SK-N-SH (cell line): ENCODE data around the gene MAPK14. TPM values are rescaled to one million over a fixed set of nuclear protein-coding genes. Genes with fewer than 3 reads are reported as not detected.

Experiments used
- CTCF ChIA-PET: fragments of 300-600, 350-600 bp; formaldehyde crosslinking; extraction: SDS; loops from one replicate; lab custom pipeline; 2021; lab: Yijun Ruan, JAX
- POLR2A ChIA-PET: fragments of 350-600 bp; sonication (Branson Sonifier 250); formaldehyde crosslinking; extraction: SDS; loops from one replicate; lab custom pipeline; 2020; ENCODE audit warnings: antibody characterized with exemption, inconsistent platforms; lab: Yijun Ruan, JAX
- DNase-seq: peaks from one replicate; pipeline ENCODE4 v3.0.0; 2012
- H2AFZ ChIP-seq: fragments of 200-600 bp; sonication (generic); 2 replicates; pipeline ENCODE4 v1.8.1; 2016; ENCODE audit warnings: antibody characterized with exemption, mild to moderate bottlenecking, low read depth
- H3F3A ChIP-seq: fragments of 200-600 bp; sonication (generic); replicated peaks from 2 replicates; pipeline ENCODE3; 2016; ENCODE audit warnings: antibody characterized with exemption, mild to moderate bottlenecking; ENCODE audit not compliant: insufficient read depth
- H3K27ac ChIP-seq, 2 experiments: fragments of 200-500 bp in 1 of 2; fragments of 200-600 bp in 1 of 2; sonication (Bioruptor generic) in 1 of 2; sonication (generic), shearing (Covaris generic) in 1 of 2; 2 replicates each; pipeline versions ENCODE4 v1.5.1 to v1.6.1; 2014 to 2016; ENCODE audit warnings: low read depth in 2 of 2, inconsistent platforms in 1 of 2, low read length in 1 of 2, mild to moderate bottlenecking in 1 of 2, mixed read lengths in 1 of 2
- H3K27me3 ChIP-seq: fragments of 200-600 bp; sonication (generic), shearing (Covaris generic); 2 replicates; pipeline ENCODE4 v1.6.1; 2016; ENCODE audit warnings: mixed run types; ENCODE audit not compliant: insufficient read depth
- H3K36me3 ChIP-seq, 2 experiments: fragments of 200-500 bp in 1 of 2; fragments of 200-600 bp in 1 of 2; sonication (Bioruptor generic) in 1 of 2; sonication (generic) in 1 of 2; replicated peaks in 1 of 2; 2 replicates each; pipeline versions ENCODE3 to v1.5.1; 2014 to 2016; ENCODE audit warnings: low read length in 1 of 2, mild to moderate bottlenecking in 1 of 2; ENCODE audit not compliant: insufficient read depth in 2 of 2, control insufficient read depth in 1 of 2
- H3K4me1 ChIP-seq, 2 experiments: fragments of 200-500 bp in 1 of 2; fragments of 200-600 bp in 1 of 2; sonication (Bioruptor generic) in 1 of 2; sonication (generic), shearing (Covaris generic) in 1 of 2; 2 replicates each; pipeline versions ENCODE4 v1.5.1 to v1.6.1; 2014 to 2016; ENCODE audit warnings: low read depth in 1 of 2, low read length in 1 of 2, mixed run types in 1 of 2; ENCODE audit not compliant: insufficient read depth in 2 of 2, control insufficient read depth in 1 of 2
- H3K4me2 ChIP-seq: fragments of 200-600 bp; sonication (generic), shearing (Covaris generic); 2 replicates; pipeline ENCODE4 v1.6.1; 2017; ENCODE audit warnings: mixed run types
- H3K4me3 ChIP-seq, 2 experiments: fragments of 200-500 bp in 1 of 2; fragments of 200-600 bp in 1 of 2; sonication (Bioruptor generic) in 1 of 2; sonication (generic), shearing (Covaris generic) in 1 of 2; 2 replicates each; pipeline versions ENCODE4 v1.5.1 to v1.8.1; 2014 to 2016; ENCODE audit warnings: low read depth in 2 of 2, inconsistent platforms in 1 of 2, low read length in 1 of 2, mild to moderate bottlenecking in 1 of 2, mixed read lengths in 1 of 2, moderate library complexity in 1 of 2
- H3K79me2 ChIP-seq: fragments of 200-600 bp; sonication (generic); 2 replicates; pipeline ENCODE4 v1.8.1; 2017; ENCODE audit warnings: mild to moderate bottlenecking; ENCODE audit not compliant: insufficient read depth
- H3K9ac ChIP-seq: fragments of 200-600 bp; sonication (generic); 2 replicates; pipeline ENCODE4 v1.6.1; 2017; ENCODE audit warnings: mixed run types
- H3K9me2 ChIP-seq: fragments of 200-600 bp; sonication (generic); 2 replicates; pipeline ENCODE4 v1.6.1; 2017; ENCODE audit warnings: mixed run types
- H3K9me3 ChIP-seq: fragments of 200-600 bp; sonication (generic); 2 replicates; pipeline ENCODE4 v1.6.1; 2017; ENCODE audit warnings: mixed run types, mild to moderate bottlenecking, moderate library complexity
- H4K20me1 ChIP-seq: fragments of 200-600 bp; sonication (generic); 2 replicates; pipeline ENCODE4 v1.6.1; 2017; ENCODE audit warnings: mild to moderate bottlenecking, mixed run types; ENCODE audit not compliant: insufficient read depth
- ELF1 ChIP-seq: IDR thresholded peaks from 2 replicates; pipeline ENCODE4 v1.4.0; 2012
- EP300 ChIP-seq, 2 experiments: IDR thresholded peaks; 2 replicates each; pipeline versions ENCODE4 v1.4.0 to v1.6.1; 2012; ENCODE audit warnings: borderline replicate concordance in 1 of 2, low read depth in 1 of 2, low read length in 1 of 2
- EZH2phosphoT487 ChIP-seq: fragments of 200-600 bp; sonication (generic); IDR thresholded peaks from 2 replicates; pipeline ENCODE4 v1.6.1; 2017; ENCODE audit warnings: low read depth, mixed run types, mild to moderate bottlenecking, antibody characterized with exemption, moderate library complexity, borderline replicate concordance
- FOXM1 ChIP-seq: IDR thresholded peaks from 2 replicates; pipeline ENCODE4 v1.4.0; 2012; ENCODE audit warnings: low read depth, mild to moderate bottlenecking
- GATA2 ChIP-seq: sonication (generic); formaldehyde crosslinking; IDR thresholded peaks from 2 replicates; pipeline ENCODE4 v1.5.0; 2020; ENCODE audit warnings: mild to moderate bottlenecking, missing genetic modification reagents
- JUND ChIP-seq: IDR thresholded peaks from 2 replicates; pipeline ENCODE4 v1.4.0; 2012
- MAX ChIP-seq: IDR thresholded peaks from 2 replicates; pipeline ENCODE4 v1.4.0; 2012; ENCODE audit warnings: low read depth
- NFIC ChIP-seq: IDR thresholded peaks from 2 replicates; pipeline ENCODE4 v1.4.0; 2012; ENCODE audit warnings: borderline replicate concordance
- NRF1 ChIP-seq: IDR thresholded peaks from 2 replicates; pipeline ENCODE4 v1.6.1; 2012; ENCODE audit warnings: low read depth, mild to moderate bottlenecking, low read length
- RAD21 ChIP-seq: IDR thresholded peaks from 2 replicates; pipeline ENCODE4 v1.6.1; 2012; ENCODE audit warnings: mild to moderate bottlenecking, low read length
- SIN3A ChIP-seq: IDR thresholded peaks from 2 replicates; pipeline ENCODE4 v1.6.1; 2012; ENCODE audit warnings: low read depth, mild to moderate bottlenecking, low read length, moderate library complexity, borderline replicate concordance
- TCF12 ChIP-seq: IDR thresholded peaks from 2 replicates; pipeline ENCODE4 v1.4.0; 2012
- TEAD4 ChIP-seq: IDR thresholded peaks from 2 replicates; pipeline ENCODE4 v1.4.0; 2012; ENCODE audit warnings: mild to moderate bottlenecking, borderline replicate concordance; ENCODE audit not compliant: insufficient read depth
- USF1 ChIP-seq: IDR thresholded peaks from 2 replicates; pipeline ENCODE4 v1.4.0; 2012; ENCODE audit warnings: low read depth, borderline replicate concordance
- ZBTB33 ChIP-seq: IDR thresholded peaks from 2 replicates; pipeline ENCODE4 v1.4.0; 2012; ENCODE audit warnings: low read depth, borderline replicate concordance
- WGBS: methylation state at CpG from one replicate; pipeline ENCODE4 v1.1.6; 2017; ENCODE audit warnings: low lambda C conversion rate; 5-methylcytosine and 5-hydroxymethylcytosine counted together
- polyA plus RNA-seq, 3 experiments: library from polyadenylated mRNA; depleted of rRNA; stranded (reverse); fragments of >200 nt; gene quantifications; 2 replicates each; pipeline ENCODE4 v1.2.3, GENCODE V29; 2012
- TF ChIP-seq, protein P1 (sequence below): IDR thresholded peaks from 2 replicates; pipeline ENCODE4; 2012
- TF ChIP-seq, protein P2 (sequence below): fragments of 150-350 bp; IDR thresholded peaks from 2 replicates; pipeline ENCODE4 v1.6.1; 2017; ENCODE audit warnings: antibody characterized with exemption, low read length, low read depth, borderline replicate concordance

The MAPK14 gene
- polyA plus RNA-seq, 1 of the 3 experiments (the other 2 are of a cell fraction) = 19.8 TPM

GRCh38 chr6:36125575-36125974, 98.0 kb downstream of the MAPK14 start:
- Histone ChIP-seq H3K4me3 (no peak overlapping the region), H3K36me3 (no peaks in the 10 kb centered on the region), H3F3A (peaks cover 4% of the 10 kb centered on the region), H3K79me2 (no peaks in the 10 kb centered on the region), H2AFZ (no peak overlapping the region), H3K9ac (no peak overlapping the region), H3K27me3 (no peaks in the 10 kb centered on the region), H3K4me1 (peaks cover 0 to 29% of the 10 kb centered on the region in 2 experiments; a peak in 1 of 4 replicates), H4K20me1 (no peaks in the 10 kb centered on the region), H3K9me3 (no peaks in the 10 kb centered on the region), H3K4me2 (no peak overlapping the region), H3K27ac (no peak overlapping the region), H3K9me2 (no peaks in the 10 kb centered on the region)
- no peak for DNase-seq
- ChIA-PET POLR2A (no interaction called here), CTCF (interaction anchor here (1.1 to 3.3 kb wide), 2 partner anchors 30 to 158 kb away, joined by 4 to 17 read pairs; no protein-coding TSS in a partner anchor)
- 85% methylated on average over 6 of the region's 8 CpGs for WGBS
- TF ChIP-seq ZBTB33 = no peak
- TF ChIP-seq MAX = no peak
- TF ChIP-seq USF1 = no peak
- no peak for TF ChIP-seq NRF1
- no peak for TF ChIP-seq NFIC
- TF ChIP-seq ELF1 = no peak

- H3K9ac ChIP-seq = no peak overlapping the region
- no peaks in the 10 kb centered on the region for H3K9me3 ChIP-seq
- no peaks in the 10 kb centered on the region for H4K20me1 ChIP-seq
- CTCF ChIA-PET = interaction anchor here (0.7 to 1.4 kb wide), 5 partner anchors 14 to 234 kb away, joined by 3 to 5 read pairs (median 3); partner anchors contain the start of gene MAPK14
- no peaks in the 10 kb centered on the region for H3K9me2 ChIP-seq
- H2AFZ ChIP-seq = no peak overlapping the region
- no peaks in the 10 kb centered on the region for H3K36me3 ChIP-seq
- no peak overlapping the region for H3K4me3 ChIP-seq
- H3F3A ChIP-seq = peaks cover 4% of the 10 kb centered on the region
- WGBS = 93% methylated on average over 2 of the region's 2 CpGs
- no peak overlapping the region for H3K27ac ChIP-seq
- DNase-seq = no peak
- H3K4me1 ChIP-seq = peaks cover 1 to 30% of the 10 kb centered on the region in 2 experiments; a peak in 1 of 4 replicates
- H3K79me2 ChIP-seq = no peaks in the 10 kb centered on the region
- POLR2A ChIA-PET = interaction anchor here (1.4 kb wide), 1 partner anchor 98 kb away, joined by 4 read pairs; the partner anchor contains the start of gene MAPK14
- no peak overlapping the region for H3K4me2 ChIP-seq
- H3K27me3 ChIP-seq = no peaks in the 10 kb centered on the region
- TF ChIP-seq SIN3A = no peak
- TF ChIP-seq USF1 = no peak
- TF ChIP-seq, protein P1, sequence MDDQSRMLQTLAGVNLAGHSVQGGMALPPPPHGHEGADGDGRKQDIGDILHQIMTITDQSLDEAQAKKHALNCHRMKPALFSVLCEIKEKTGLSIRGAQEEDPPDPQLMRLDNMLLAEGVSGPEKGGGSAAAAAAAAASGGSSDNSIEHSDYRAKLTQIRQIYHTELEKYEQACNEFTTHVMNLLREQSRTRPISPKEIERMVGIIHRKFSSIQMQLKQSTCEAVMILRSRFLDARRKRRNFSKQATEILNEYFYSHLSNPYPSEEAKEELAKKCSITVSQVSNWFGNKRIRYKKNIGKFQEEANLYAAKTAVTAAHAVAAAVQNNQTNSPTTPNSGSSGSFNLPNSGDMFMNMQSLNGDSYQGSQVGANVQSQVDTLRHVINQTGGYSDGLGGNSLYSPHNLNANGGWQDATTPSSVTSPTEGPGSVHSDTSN = no peak
- TF ChIP-seq, protein P2, sequence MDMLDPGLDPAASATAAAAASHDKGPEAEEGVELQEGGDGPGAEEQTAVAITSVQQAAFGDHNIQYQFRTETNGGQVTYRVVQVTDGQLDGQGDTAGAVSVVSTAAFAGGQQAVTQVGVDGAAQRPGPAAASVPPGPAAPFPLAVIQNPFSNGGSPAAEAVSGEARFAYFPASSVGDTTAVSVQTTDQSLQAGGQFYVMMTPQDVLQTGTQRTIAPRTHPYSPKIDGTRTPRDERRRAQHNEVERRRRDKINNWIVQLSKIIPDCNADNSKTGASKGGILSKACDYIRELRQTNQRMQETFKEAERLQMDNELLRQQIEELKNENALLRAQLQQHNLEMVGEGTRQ = no peak
- TF ChIP-seq EP300 (IDR thresholded peaks at IDR 0.05; ENCODE audit: borderline replicate concordance in 1 of 2, low read depth in 1 of 2, low read length in 1 of 2) = no peak
- no peak for TF ChIP-seq FOXM1
- TF ChIP-seq GATA2 (CRISPR knock-in tag) = no peak
- no peak for TF ChIP-seq RAD21
- TF ChIP-seq EZH2phosphoT487 = no peak
- no peak for TF ChIP-seq TEAD4
- no peak for TF ChIP-seq JUND
- TF ChIP-seq TCF12 = no peak
- TF ChIP-seq, all 33 proteins: peak for 0
These were observed 98.5 kb downstream of the MAPK14 start for GRCh38 chr6:36126121-36126520.
